GM12875 (cell line): ENCODE results near the gene LIX1L.

Experiments
- H3K4me3 ChIP-seq: one replicate; pipeline ENCODE4 v1.5.1; 2011; ENCODE audit warnings: low read depth, low read length, control low read depth
- CTCF ChIP-seq: IDR thresholded peaks from 2 replicates; pipeline ENCODE4 v1.5.1; 2011; ENCODE audit warnings: low read depth, mild to moderate bottlenecking, control low read depth, inconsistent platforms, low read length, moderate library complexity, borderline replicate concordance; ENCODE audit not compliant: insufficient read depth

LIX1L gene

GRCh38 chr1:145991735-145992412, 34.1 kb upstream of the LIX1L start:
- no peak for TF ChIP-seq CTCF
- H3K4me3 ChIP-seq, result no peak overlapping the region

DNA sequence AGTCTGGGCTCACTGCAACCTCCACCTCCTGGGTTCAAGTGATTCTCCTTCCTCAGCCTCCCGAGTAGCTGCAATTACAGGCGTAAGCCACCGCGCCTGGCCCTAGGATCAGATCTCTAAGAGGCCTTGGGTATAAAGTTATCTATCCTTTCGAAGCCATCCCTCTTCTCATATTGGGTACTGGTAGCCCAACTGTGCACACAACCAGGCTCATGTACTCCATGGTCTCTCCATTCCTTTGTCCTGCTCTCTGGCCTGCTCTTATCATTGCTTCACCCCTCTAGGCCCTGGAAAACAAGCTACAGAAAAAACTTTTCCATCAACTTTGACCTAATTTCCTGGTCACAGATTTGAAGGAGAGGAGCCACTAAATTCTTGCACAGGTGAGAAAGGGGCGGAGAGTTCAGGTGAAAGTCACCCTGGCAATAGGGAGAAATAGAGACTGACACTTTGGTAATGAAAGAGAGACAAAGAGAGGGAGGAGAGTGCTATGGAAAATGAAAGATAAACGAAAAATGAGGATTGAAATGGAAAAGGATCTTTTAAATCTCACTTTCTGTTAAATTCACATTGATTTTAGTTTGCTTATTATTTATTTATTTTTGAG, 32.5 kb upstream of the LIX1L start:
- TF ChIP-seq CTCF, result no peak
- H3K4me3 ChIP-seq, result no peak overlapping the region

- H3K4me3 ChIP-seq, result no peak overlapping the region
- TF ChIP-seq CTCF, result no peak
Observed at GRCh38 chr1:145988773-145989172, 31.0 kb upstream of the LIX1L start.

DNA sequence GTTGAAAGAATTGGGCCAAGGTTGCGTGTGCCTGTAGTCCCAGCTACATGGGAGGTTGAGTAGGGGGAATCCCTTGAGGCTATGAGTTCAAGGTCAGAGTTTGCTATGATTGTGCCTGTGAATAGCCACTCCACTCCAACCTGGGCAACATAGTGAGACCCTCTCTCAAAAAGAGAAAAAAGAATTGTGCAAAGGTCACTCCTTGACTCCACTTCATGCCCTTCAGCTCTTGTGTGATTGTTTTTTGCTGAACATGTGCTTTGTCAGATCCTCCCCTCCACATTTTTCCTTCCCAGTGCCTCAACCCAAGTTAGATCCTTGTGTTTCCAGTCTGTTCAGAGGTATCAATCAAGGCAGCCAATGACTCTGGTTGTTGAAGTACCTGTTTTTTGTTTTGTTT, 30.1 kb upstream of the LIX1L start:
- no peak overlapping the region for H3K4me3 ChIP-seq
- TF ChIP-seq CTCF, result no peak

DNA sequence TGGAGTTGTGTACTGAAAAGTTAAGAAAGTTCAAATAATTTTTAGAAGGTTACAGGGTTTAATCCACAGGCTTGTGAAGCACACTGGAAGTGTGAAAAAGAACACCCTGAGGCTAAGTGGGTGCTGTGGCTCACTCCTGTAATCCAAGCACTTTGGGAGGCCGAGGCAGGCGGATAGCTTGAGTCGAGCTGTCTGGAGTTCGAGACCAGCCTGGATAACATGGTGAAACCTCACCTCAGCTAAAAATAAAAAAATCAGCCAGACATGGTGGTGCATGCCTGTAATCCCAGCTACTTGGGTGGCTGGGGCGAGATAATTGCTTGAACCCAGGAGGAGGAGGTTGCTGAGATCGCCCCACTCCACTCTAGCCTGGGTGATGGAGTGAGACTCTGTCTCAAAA, 28.7 kb upstream of the LIX1L start:
- no peak for TF ChIP-seq CTCF

DNA sequence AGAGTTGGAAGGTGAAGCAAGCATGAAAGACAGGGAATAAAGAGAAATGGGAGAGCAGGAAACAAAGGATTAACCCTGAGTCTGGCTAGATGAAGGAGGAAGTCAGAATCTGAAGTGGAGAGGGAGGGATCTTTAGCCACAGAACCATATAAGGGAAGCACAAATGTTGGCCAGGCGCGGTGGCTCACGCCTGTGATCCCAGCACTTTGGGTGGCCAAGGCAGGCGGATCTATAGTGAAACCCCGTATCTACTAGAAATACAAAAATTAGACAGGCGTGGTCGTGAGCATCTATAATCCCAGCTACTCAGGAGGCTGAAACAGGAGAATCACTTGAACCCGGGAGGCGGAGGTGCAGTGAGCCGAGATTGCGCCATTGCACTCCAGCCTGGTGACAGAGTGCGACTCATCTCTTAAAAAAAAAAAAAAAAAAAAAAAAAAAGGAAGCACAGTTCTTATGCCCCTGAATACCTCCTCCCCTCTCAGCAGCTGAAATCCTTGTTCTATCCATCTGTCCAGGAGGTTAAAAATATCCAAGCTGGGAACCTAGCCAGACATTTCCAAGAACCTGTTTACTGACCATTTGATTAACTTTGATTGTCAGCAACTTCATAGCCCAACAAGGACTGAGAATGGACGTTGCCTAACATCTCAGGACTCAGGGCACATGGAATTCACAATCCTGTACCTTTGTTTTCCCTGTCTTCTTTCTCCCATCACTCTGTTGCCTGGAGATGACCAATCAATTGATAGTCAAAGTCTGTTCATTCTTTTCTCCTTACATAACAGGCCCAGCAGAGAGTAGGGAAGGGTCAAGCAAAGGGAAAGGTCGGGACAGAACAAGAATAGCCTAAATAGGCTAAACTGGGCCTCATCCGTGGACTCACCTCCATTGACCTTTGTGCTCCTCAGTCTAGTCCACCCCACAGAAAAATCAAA, 28.0 kb upstream of the LIX1L start:
- H3K4me3 ChIP-seq, result no peak overlapping the region
- no peak for TF ChIP-seq CTCF

More for the DNA sequence above, 28.7 kb upstream of the LIX1L start:
- H3K4me3 ChIP-seq, result no peak overlapping the region
